Uterus (tissue), 4 donors: ENCODE data around the gene AGBL1. TPM values are rescaled to one million over a fixed set of nuclear protein-coding genes. Genes with fewer than 3 reads are reported as not detected.

Source experiments
- DNase-seq, 2 donors: peaks; one replicate each; pipeline ENCODE4 v3.0.0-alpha.2; 2019 to 2020
- H3K27ac ChIP-seq, 2 donors: fragments of 200-600 bp; sonication (generic); 1 replicate in 1 of 2; 2 replicates in 1 of 2; pipeline ENCODE4 v1.5.1; 2016 to 2018
- H3K27me3 ChIP-seq, 2 donors: fragments of 200-600 bp; sonication (generic); one replicate each; pipeline ENCODE4 v1.5.1; 2018 to 2019; ENCODE audit warnings: control low read depth in 1 of 2
- H3K36me3 ChIP-seq, 2 donors: fragments of 200-600 bp; sonication (generic); one replicate each; pipeline ENCODE4 v1.5.1; 2019; ENCODE audit warnings: control low read depth in 1 of 2
- H3K4me1 ChIP-seq, 2 donors: fragments of 200-600 bp; sonication (generic); one replicate each; pipeline ENCODE4 v1.5.1; 2018 to 2019; ENCODE audit warnings: control low read depth in 1 of 2
- H3K4me3 ChIP-seq, 2 donors: fragments of 200-600 bp; sonication (generic); 1 replicate in 1 of 2; 2 replicates in 1 of 2; pipeline ENCODE4 v1.5.1; 2018 to 2019; ENCODE audit warnings: mild to moderate bottlenecking in 1 of 2
- H3K9me3 ChIP-seq, 2 donors: fragments of 200-600 bp; sonication (generic); one replicate each; pipeline ENCODE4 v1.5.1; 2019; ENCODE audit warnings: control low read depth in 1 of 2
- CTCF ChIP-seq, 4 experiments: fragments of 200-600 bp in 2 of 4; fragments of 450-650 bp in 2 of 4; sonication (generic) in 2 of 4; IDR thresholded peaks; one replicate each; pipeline ENCODE4 v1.5.1; 2016 to 2019; ENCODE audit warnings: antibody characterized with exemption in 4 of 4, mild to moderate bottlenecking in 2 of 4, moderate library complexity in 1 of 4
- POLR2A ChIP-seq, 2 donors: fragments of 450-650 bp; IDR thresholded peaks; one replicate each; pipeline ENCODE4 v1.6.1; 2016; ENCODE audit warnings: antibody characterized with exemption in 2 of 2, mild to moderate bottlenecking in 1 of 2, moderate library complexity in 1 of 2
- intact Hi-C: fragments of 100-400 bp; cut with DNase I; formaldehyde crosslinking; loops from one replicate; pipeline ENCODE4 v1.15.1; 2023; ENCODE audit warnings: low total_unique reads
- total RNA-seq, 4 donors: library from RNA; depleted of rRNA in 3 of 4; stranded (reverse); fragments of >200 nt in 3 of 4; gene quantifications; one replicate each; pipeline versions ENCODE4 v1.1.0 to v1.2.4, GENCODE V29; 2014 to 2023
- donor health status: DM: yes; HTN: yes; CAD: no.

The AGBL1 gene
- total RNA-seq, 4 donors from 2014 or later: 0.07 TPM; not detected in 3

GRCh38 chr15:86988033-86988432 lies 908.4 kb downstream of the AGBL1 start:
- TF ChIP-seq POLR2A (IDR thresholded peaks at IDR 0.05) (no peak), CTCF (IDR thresholded peaks at IDR 0.05) (no peak)
- Histone ChIP-seq H3K36me3 (no peaks in the 10 kb centered on the region), H3K27me3 (no peaks in the 10 kb centered on the region), H3K27ac (no peak overlapping the region), H3K4me3 (no peak overlapping the region), H3K4me1 (no peaks in the 10 kb centered on the region), H3K9me3 (no peaks in the 10 kb centered on the region)
- intact Hi-C loops: no loop called here
- no peak for DNase-seq

- Histone ChIP-seq H3K27me3 (no peaks in the 10 kb centered on the region), H3K4me3 (no peak overlapping the region), H3K9me3 (peaks cover 0 to 3% of the 10 kb centered on the region in 2 donors), H3K27ac (no peak overlapping the region), H3K36me3 (no peaks in the 10 kb centered on the region), H3K4me1 (no peaks in the 10 kb centered on the region)
- intact Hi-C loops: no loop called here
- TF ChIP-seq CTCF (IDR thresholded peaks at IDR 0.05): no peak
- no peak for TF ChIP-seq POLR2A (IDR thresholded peaks at IDR 0.05)
- DNase-seq: no peak
These were observed 942.1 kb downstream of the AGBL1 start for GRCh38 chr15:87021751-87022150.

GRCh38 chr15:87031540-87032230 lies 952.0 kb downstream of the AGBL1 start:
- Histone ChIP-seq H3K27ac (no peak overlapping the region), H3K9me3 (no peaks in the 10 kb centered on the region), H3K4me1 (peaks cover 0 to 3% of the 10 kb centered on the region in 2 donors), H3K27me3 (no peaks in the 10 kb centered on the region), H3K4me3 (no peak overlapping the region), H3K36me3 (no peaks in the 10 kb centered on the region)
- TF ChIP-seq POLR2A (IDR thresholded peaks at IDR 0.05) (no peak), CTCF (IDR thresholded peaks at IDR 0.05) (no peak)
- intact Hi-C loops: no loop called here
- no peak for DNase-seq

GRCh38 chr15:87032295-87032694 lies 952.6 kb downstream of the AGBL1 start:
- no peaks in the 10 kb centered on the region for H3K27me3 ChIP-seq
- no peaks in the 10 kb centered on the region for H3K9me3 ChIP-seq
- TF ChIP-seq CTCF (IDR thresholded peaks at IDR 0.05) (no peak), POLR2A (IDR thresholded peaks at IDR 0.05) (no peak)
- H3K4me1 ChIP-seq: peaks cover 0 to 3% of the 10 kb centered on the region in 2 donors
- no peak overlapping the region for H3K4me3 ChIP-seq
- no peaks in the 10 kb centered on the region for H3K36me3 ChIP-seq
- no peak for DNase-seq
- H3K27ac ChIP-seq: no peak overlapping the region
- intact Hi-C loops: no loop called here

- no peaks in the 10 kb centered on the region for H3K9me3 ChIP-seq
- no peak for TF ChIP-seq CTCF (IDR thresholded peaks at IDR 0.05)
- no peak for TF ChIP-seq POLR2A (IDR thresholded peaks at IDR 0.05)
- H3K4me3 ChIP-seq: no peak overlapping the region
- H3K27me3 ChIP-seq: no peaks in the 10 kb centered on the region
- H3K36me3 ChIP-seq: no peaks in the 10 kb centered on the region
- no peak overlapping the region for H3K27ac ChIP-seq
- intact Hi-C loops: no loop called here
- DNase-seq: no peak
- H3K4me1 ChIP-seq: peaks cover 0 to 3% of the 10 kb centered on the region in 2 donors
These were observed 953.4 kb downstream of the AGBL1 start for GRCh38 chr15:87033056-87033455.
